PFSK-1 (cell line): ENCODE measurements around the gene CACNA1S.

Experiments used
- POLR2AphosphoS5 ChIP-seq: IDR thresholded peaks from 2 replicates; pipeline ENCODE4 v1.6.1; 2012; ENCODE audit warnings: low read depth, mild to moderate bottlenecking, control low read depth, low read length, moderate library complexity
- REST ChIP-seq, 2 experiments: IDR thresholded peaks; 2 replicates each; pipeline versions ENCODE4 v1.6.1 to v1.8.0; 2011 to 2012; ENCODE audit warnings: low read depth in 2 of 2, low read length in 2 of 2, control low read depth in 1 of 2, inconsistent platforms in 1 of 2, mild to moderate bottlenecking in 1 of 2, moderate library complexity in 1 of 2; ENCODE audit not compliant: insufficient read depth in 1 of 2

GRCh38 chr1:201139306-201139705 lies 27.1 kb upstream of the CACNA1S start:
- TF ChIP-seq POLR2AphosphoS5: no peak
- no peak for TF ChIP-seq REST (IDR thresholded peaks at IDR 0.05; ENCODE audit: insufficient read depth in 1 of 2, low read depth in 2 of 2, low read length in 2 of 2)
